Neural cell (in vitro differentiated cells): ENCODE measurements around the gene CAMK2B. TPM values are rescaled to one million over a fixed set of nuclear protein-coding genes. Genes with fewer than 3 reads are reported as not detected.

Experiments used
- H2AFZ ChIP-seq: fragments of 200-600, 300-800 bp; sonication (generic), shearing (Covaris generic); 2 replicates; pipeline ENCODE4 v1.6.0; 2014; ENCODE audit warnings: low read depth, mild to moderate bottlenecking, antibody characterized with exemption, low read length, moderate library complexity
- H3F3A ChIP-seq: fragments of 200-600 bp; shearing (Covaris generic); 2 replicates; pipeline ENCODE4 v1.6.1; 2016; ENCODE audit warnings: mild to moderate bottlenecking, moderate library complexity, mixed read lengths, antibody characterized with exemption, low read length; ENCODE audit not compliant: insufficient read depth, poor library complexity, severe bottlenecking
- H3K27ac ChIP-seq: fragments of 200-600, 300-800 bp; sonication (generic), shearing (Covaris generic); 2 replicates; pipeline ENCODE4 v1.5.1; 2014; ENCODE audit warnings: mild to moderate bottlenecking, low read length, moderate library complexity
- H3K27me3 ChIP-seq: fragments of 300-800, 200-600 bp; sonication (generic), shearing (Covaris generic); 2 replicates; pipeline ENCODE4 v1.6.0; 2014; ENCODE audit warnings: mild to moderate bottlenecking, low read depth, low read length, moderate library complexity; ENCODE audit not compliant: insufficient read depth
- H3K36me3 ChIP-seq: fragments of 300-800, 200-600 bp; sonication (generic), shearing (Covaris generic); 2 replicates; pipeline ENCODE4 v1.5.1; 2014; ENCODE audit warnings: mild to moderate bottlenecking, antibody characterized with exemption, low read length, moderate library complexity; ENCODE audit not compliant: insufficient read depth
- H3K4me2 ChIP-seq: fragments of 300-800, 200-600 bp; sonication (generic), shearing (Covaris generic); 2 replicates; pipeline ENCODE4 v1.6.0; 2014; ENCODE audit warnings: mild to moderate bottlenecking, low read length
- H3K4me3 ChIP-seq: fragments of 300-800, 200-600 bp; sonication (generic), shearing (Covaris generic); 2 replicates; pipeline ENCODE4 v1.5.1; 2014; ENCODE audit warnings: mild to moderate bottlenecking, low read length, moderate library complexity
- H3K79me2 ChIP-seq: fragments of 200-600 bp; shearing (Covaris generic); replicated peaks from 2 replicates; pipeline ENCODE4 v1.6.0; 2014; ENCODE audit warnings: mild to moderate bottlenecking, low read length, moderate library complexity; ENCODE audit not compliant: insufficient read depth
- H3K9ac ChIP-seq: fragments of 300-800, 200-600 bp; sonication (generic), shearing (Covaris generic); 2 replicates; pipeline ENCODE4 v1.6.1; 2016; ENCODE audit warnings: mild to moderate bottlenecking, low read length, mixed read lengths
- H3K9me2 ChIP-seq: fragments of 200-600 bp; shearing (Covaris generic); 2 replicates; pipeline ENCODE4 v1.6.1; 2016; ENCODE audit warnings: mild to moderate bottlenecking, low read length, mixed read lengths; ENCODE audit not compliant: insufficient read depth
- H3K9me3 ChIP-seq: fragments of 200-600, 300-800 bp; sonication (generic), shearing (Covaris generic); 2 replicates; pipeline ENCODE4 v1.6.1; 2016; ENCODE audit warnings: mild to moderate bottlenecking, mixed run types, low read length, moderate library complexity, mixed read lengths
- H4K20me1 ChIP-seq: fragments of 200-600 bp; shearing (Covaris generic); 2 replicates; pipeline ENCODE4 v1.6.1; 2016; ENCODE audit warnings: mild to moderate bottlenecking, mixed run types; ENCODE audit not compliant: insufficient read depth
- CTCF ChIP-seq: fragments of 450-650 bp; IDR thresholded peaks from 2 replicates; pipeline ENCODE4 v1.5.1; 2014; ENCODE audit warnings: antibody characterized with exemption, mild to moderate bottlenecking, moderate library complexity; ENCODE audit not compliant: poor library complexity, severe bottlenecking
- EP300 ChIP-seq: fragments of 450-650 bp; conservative IDR thresholded peaks from 2 replicates; pipeline ENCODE4 v1.6.1; 2014; ENCODE audit warnings: antibody characterized with exemption, mild to moderate bottlenecking, moderate library complexity; ENCODE audit not compliant: poor library complexity, severe bottlenecking
- EZH2 ChIP-seq: fragments of 200-600, 300-800 bp; shearing (Covaris generic), sonication (generic); IDR thresholded peaks from 2 replicates; pipeline ENCODE4 v1.6.1; 2014; ENCODE audit warnings: antibody characterized with exemption, low read length, borderline replicate concordance, mild to moderate bottlenecking; ENCODE audit not compliant: insufficient read depth, poor library complexity, severe bottlenecking
- MXI1 ChIP-seq: fragments of 450-650 bp; conservative IDR thresholded peaks from 2 replicates; pipeline ENCODE4 v1.6.1; 2014; ENCODE audit warnings: antibody characterized with exemption, mild to moderate bottlenecking; ENCODE audit not compliant: poor library complexity, severe bottlenecking
- POLR2AphosphoS5 ChIP-seq: IDR thresholded peaks from 2 replicates; pipeline ENCODE4 v1.6.1; 2012
- RAD21 ChIP-seq: fragments of 450-650 bp; conservative IDR thresholded peaks from 2 replicates; pipeline ENCODE4 v1.6.1; 2014; ENCODE audit warnings: antibody characterized with exemption, mild to moderate bottlenecking, moderate library complexity
- REST ChIP-seq: IDR thresholded peaks from 2 replicates; pipeline ENCODE4 v1.6.1; 2012; ENCODE audit warnings: borderline replicate concordance
- SMC3 ChIP-seq: fragments of 450-650 bp; conservative IDR thresholded peaks from 2 replicates; pipeline ENCODE4 v1.6.1; 2014; ENCODE audit warnings: antibody characterized with exemption, mild to moderate bottlenecking, moderate library complexity; ENCODE audit not compliant: poor library complexity
- TAF1 ChIP-seq: IDR thresholded peaks from 2 replicates; pipeline ENCODE4 v1.6.1; 2012; ENCODE audit warnings: low read depth
- polyA plus RNA-seq: library from polyadenylated mRNA; depleted of rRNA; stranded (reverse); fragments of >200 nt; gene quantifications from 2 replicates; pipeline ENCODE4 v1.2.3, GENCODE V29; 2014

The CAMK2B gene
- polyA plus RNA-seq, 1 donor from 2014 or later: 67.3 TPM

GRCh38 chr7:44228571-44229350 is 96.6 kb downstream of the CAMK2B start:
- Histone ChIP-seq H3K36me3 (no peaks in the 10 kb centered on the region), H3K4me2 (no peak overlapping the region), H3F3A (no peaks in the 10 kb centered on the region), H3K9ac (no peak overlapping the region), H3K9me3 (no peaks in the 10 kb centered on the region), H4K20me1 (no peaks in the 10 kb centered on the region), H3K27me3 (no peaks in the 10 kb centered on the region), H3K4me3 (no peak overlapping the region), H3K9me2 (no peaks in the 10 kb centered on the region), H2AFZ (no peak overlapping the region), H3K79me2 (no peaks in the 10 kb centered on the region), H3K27ac (no peak overlapping the region)
- TF ChIP-seq CTCF (no peak), TAF1 (no peak), POLR2AphosphoS5 (no peak), EP300 (no peak), RAD21 (no peak), REST (no peak), SMC3 (no peak), EZH2 (no peak), MXI1 (no peak)

DNA sequence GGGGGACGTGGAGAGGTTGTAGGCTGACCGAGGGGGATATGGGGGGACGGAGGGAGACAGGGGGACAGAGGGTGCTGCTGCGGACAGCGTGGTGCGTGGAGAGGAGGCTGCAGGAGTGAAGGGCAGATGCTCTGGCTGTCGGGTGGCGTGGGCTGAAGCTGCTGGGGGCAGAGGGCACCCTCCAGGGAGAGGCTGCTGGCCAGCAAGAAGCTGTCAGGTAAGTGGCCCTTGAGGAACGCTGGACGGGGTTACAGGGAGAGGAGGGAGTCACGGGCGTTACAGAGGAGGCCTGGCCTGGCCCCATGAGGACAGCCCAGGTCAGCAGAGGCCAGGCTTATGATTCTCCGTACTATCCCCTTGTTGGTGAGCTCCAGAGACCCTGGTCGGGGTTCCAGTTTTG is 97.5 kb downstream of the CAMK2B start:
- no peak for TF ChIP-seq MXI1
- TF ChIP-seq POLR2AphosphoS5: no peak
- TF ChIP-seq EZH2: no peak
- Histone ChIP-seq H3K4me2 (no peak overlapping the region), H3F3A (no peaks in the 10 kb centered on the region), H3K27me3 (no peaks in the 10 kb centered on the region), H2AFZ (no peak overlapping the region), H3K36me3 (no peaks in the 10 kb centered on the region), H4K20me1 (no peaks in the 10 kb centered on the region), H3K4me3 (no peak overlapping the region), H3K79me2 (no peaks in the 10 kb centered on the region), H3K9ac (no peak overlapping the region), H3K9me2 (no peaks in the 10 kb centered on the region), H3K9me3 (no peaks in the 10 kb centered on the region), H3K27ac (no peak overlapping the region)
